Progenitor cell of endocrine pancreas (in vitro differentiated cells): ENCODE data around the gene SENP8. TPM values are rescaled to one million over a fixed set of nuclear protein-coding genes. Genes with fewer than 3 reads are reported as not detected.

ENCODE experiments used
- DNase-seq: peaks from one replicate; pipeline ENCODE4 v3.0.0; 2021; ENCODE audit warnings: low spot score; ENCODE audit not compliant: unreplicated experiment
- H3K27ac Mint-ChIP-seq: 2 replicates; pipeline ENCODE4 v1.8.0; 2021; ENCODE audit warnings: mild to moderate bottlenecking, moderate library complexity, mixed read lengths
- H3K27me3 Mint-ChIP-seq: 2 replicates; pipeline ENCODE4 v1.8.0; 2021; ENCODE audit warnings: mixed read lengths
- H3K36me3 Mint-ChIP-seq: 2 replicates; pipeline ENCODE4 v1.8.0; 2022; ENCODE audit warnings: mixed read lengths; ENCODE audit not compliant: insufficient read depth
- H3K4me1 Mint-ChIP-seq: 2 replicates; pipeline ENCODE4 v1.8.0; 2021; ENCODE audit warnings: low read depth, mixed read lengths
- H3K4me3 Mint-ChIP-seq: 2 replicates; pipeline ENCODE4 v1.8.0; 2021; ENCODE audit warnings: low read depth, mild to moderate bottlenecking, moderate library complexity, mixed read lengths
- H3K9me3 Mint-ChIP-seq: 2 replicates; pipeline ENCODE4 v1.8.0; 2021; ENCODE audit warnings: low read depth, mixed read lengths
- total RNA-seq: library from RNA; stranded (reverse); gene quantifications from 2 replicates; pipeline ENCODE4 v1.2.1, GENCODE V29; 2021
- TF ChIP-seq, protein P1 (sequence below): fragments of 200-600 bp; sonication (generic); IDR thresholded peaks from one replicate; pipeline ENCODE4 v1.5.0; 2021; ENCODE audit warnings: antibody characterized with exemption, mild to moderate bottlenecking; ENCODE audit not compliant: unreplicated experiment

SENP8 gene
- total RNA-seq, 1 donor from 2014 or later, result 5.1 TPM

DNA sequence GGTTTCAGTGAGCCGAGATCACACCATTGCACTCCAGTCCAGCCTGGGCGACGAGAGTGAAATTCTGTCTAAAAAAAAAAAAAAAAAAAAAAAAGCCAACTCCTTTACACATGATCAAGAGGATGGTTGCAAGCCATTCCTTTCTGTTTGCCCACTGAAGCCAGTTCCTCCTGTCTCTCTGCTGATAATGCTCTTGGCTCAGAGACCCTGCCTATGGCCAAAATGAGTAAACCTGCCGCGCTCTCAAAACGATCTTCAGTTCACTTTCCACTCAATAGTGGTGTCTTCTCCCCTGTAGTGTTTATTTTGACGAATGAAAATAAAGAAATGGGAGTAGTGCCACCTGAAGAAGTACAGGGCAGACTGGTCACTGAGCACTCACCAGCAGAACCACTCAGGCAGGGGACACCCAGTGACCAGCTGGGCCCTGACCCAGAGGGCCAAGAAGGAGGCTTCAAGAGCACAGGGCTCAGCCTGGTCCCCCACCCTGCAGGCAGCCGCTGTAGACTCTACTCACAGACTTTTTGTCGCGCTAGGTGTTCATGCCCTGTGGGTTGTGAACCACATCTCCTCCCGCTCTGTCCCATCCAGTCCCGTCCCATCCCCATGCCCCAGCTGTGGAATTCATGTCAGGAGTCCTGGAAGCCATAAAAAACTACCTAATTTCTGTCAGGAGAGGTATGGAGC lies 55.8 kb downstream of the SENP8 start:
- TF ChIP-seq, protein P1, sequence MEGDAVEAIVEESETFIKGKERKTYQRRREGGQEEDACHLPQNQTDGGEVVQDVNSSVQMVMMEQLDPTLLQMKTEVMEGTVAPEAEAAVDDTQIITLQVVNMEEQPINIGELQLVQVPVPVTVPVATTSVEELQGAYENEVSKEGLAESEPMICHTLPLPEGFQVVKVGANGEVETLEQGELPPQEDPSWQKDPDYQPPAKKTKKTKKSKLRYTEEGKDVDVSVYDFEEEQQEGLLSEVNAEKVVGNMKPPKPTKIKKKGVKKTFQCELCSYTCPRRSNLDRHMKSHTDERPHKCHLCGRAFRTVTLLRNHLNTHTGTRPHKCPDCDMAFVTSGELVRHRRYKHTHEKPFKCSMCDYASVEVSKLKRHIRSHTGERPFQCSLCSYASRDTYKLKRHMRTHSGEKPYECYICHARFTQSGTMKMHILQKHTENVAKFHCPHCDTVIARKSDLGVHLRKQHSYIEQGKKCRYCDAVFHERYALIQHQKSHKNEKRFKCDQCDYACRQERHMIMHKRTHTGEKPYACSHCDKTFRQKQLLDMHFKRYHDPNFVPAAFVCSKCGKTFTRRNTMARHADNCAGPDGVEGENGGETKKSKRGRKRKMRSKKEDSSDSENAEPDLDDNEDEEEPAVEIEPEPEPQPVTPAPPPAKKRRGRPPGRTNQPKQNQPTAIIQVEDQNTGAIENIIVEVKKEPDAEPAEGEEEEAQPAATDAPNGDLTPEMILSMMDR, result no peak
- Mint-ChIP-seq H3K27ac (no peak overlapping the region), H3K4me1 (peaks cover 1% of the 10 kb centered on the region), H3K9me3 (no peaks in the 10 kb centered on the region), H3K27me3 (peaks cover 12% of the 10 kb centered on the region), H3K36me3 (no peaks in the 10 kb centered on the region), H3K4me3 (no peak overlapping the region)
- DNase-seq, result no peak

DNA sequence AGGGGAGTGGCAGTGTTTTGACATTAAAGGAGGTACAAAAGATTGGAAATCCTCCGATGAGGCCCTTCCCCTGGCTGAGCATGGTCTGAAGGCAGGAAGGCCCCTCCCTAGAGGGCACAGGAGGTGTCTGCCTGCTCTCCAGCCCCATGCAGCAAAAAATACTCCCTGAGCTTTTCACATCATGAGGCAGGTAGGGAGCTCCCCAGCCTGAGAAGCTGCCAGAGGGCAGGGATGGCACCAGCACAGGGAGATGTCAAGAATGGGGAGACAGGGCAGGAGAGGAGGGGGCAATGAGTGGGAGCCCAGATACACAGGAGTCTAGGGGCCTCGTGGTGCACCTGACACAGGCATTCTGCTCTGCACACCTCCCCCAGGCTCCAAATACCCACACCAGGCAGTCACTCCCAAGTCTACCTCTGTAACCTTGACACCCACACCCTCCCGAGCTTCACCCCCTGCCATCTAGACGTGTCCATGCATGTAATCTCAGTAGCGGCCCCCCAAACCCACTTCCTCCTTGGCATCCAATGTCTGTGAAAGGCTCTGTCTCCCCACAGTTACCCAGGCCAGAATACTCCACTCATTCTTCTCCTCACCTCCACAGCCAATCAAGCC lies 56.5 kb downstream of the SENP8 start:
- Mint-ChIP-seq H3K9me3 (no peaks in the 10 kb centered on the region), H3K27ac (peak overlapping the region; percentile 12), H3K27me3 (peaks cover 12% of the 10 kb centered on the region), H3K4me1 (no peaks in the 10 kb centered on the region), H3K4me3 (no peak overlapping the region), H3K36me3 (no peaks in the 10 kb centered on the region)
- no peak for DNase-seq
- TF ChIP-seq, protein P1, result no peak

DNA sequence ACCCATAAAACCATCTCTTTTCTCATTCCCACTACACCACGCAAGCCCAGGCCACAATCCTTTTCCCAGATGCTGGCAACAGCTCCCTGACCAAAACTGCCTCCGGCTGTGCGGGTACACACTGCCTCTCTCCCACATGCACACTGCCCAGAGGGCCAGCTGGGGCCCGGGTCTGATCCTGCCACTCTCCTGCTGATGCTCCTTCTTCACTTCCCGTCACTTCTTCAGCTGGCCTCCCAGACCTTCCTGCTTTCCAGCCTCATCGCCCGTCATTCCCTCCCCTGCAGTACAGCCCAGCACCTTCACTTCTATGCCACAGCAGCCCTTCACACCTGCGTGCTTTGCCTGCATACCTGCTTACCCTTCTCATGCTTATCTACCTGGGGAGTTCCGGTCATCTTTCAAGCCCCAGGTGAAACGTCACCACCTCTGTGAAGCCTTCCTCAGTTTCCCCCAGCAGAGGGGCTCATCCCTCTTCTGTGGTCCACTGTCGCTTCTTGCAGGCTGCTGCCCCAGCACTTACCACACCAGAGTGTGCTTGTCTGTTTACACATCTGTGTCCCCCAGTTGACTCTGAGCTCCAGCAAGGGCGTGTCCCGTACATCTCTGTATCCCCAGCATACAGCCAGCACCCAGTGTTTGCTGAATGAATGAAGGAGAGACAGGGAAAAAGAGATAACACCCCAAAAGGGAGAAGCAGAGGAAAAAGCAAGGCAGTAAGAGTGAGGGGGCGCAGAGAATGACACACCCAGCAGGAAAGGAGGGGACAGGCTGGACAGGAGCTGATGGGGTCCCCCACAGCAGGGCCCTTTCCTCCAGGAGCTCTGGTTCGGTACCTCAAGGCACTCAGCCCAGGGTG lies 57.2 kb downstream of the SENP8 start:
- TF ChIP-seq, protein P1, result no peak
- Mint-ChIP-seq H3K4me1 (no peaks in the 10 kb centered on the region), H3K27me3 (peaks cover 12% of the 10 kb centered on the region), H3K36me3 (no peaks in the 10 kb centered on the region), H3K4me3 (no peak overlapping the region), H3K27ac (peak overlapping the region; percentile 12), H3K9me3 (no peaks in the 10 kb centered on the region)
- DNase-seq, result no peak

DNA sequence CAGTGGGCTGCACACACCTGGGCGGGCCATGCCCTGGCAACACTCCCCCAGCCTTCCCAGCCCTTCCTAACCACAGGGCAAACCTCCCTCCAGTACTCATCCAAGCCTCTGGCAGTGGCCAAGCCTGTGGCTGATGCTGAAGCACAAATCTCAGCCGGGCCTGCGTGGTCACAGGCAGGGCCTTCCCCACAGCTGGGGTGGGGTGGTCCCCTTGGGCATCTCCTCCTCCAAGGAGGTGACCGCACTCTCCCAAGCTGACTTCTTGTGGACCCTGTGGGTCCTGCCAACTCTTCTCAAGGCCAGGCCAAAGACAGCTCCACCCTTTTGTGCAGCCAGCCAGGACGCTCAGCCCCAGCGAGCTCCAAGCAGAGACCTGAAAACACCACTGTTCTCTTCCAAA lies 58.0 kb downstream of the SENP8 start:
- DNase-seq, result no peak
- H3K27me3 Mint-ChIP-seq, result peaks cover 16% of the 10 kb centered on the region
- no peaks in the 10 kb centered on the region for H3K9me3 Mint-ChIP-seq
- no peaks in the 10 kb centered on the region for H3K36me3 Mint-ChIP-seq
- TF ChIP-seq, protein P1, result no peak
- H3K4me3 Mint-ChIP-seq, result no peak overlapping the region
- no peak overlapping the region for H3K27ac Mint-ChIP-seq
- H3K4me1 Mint-ChIP-seq, result no peaks in the 10 kb centered on the region

DNA sequence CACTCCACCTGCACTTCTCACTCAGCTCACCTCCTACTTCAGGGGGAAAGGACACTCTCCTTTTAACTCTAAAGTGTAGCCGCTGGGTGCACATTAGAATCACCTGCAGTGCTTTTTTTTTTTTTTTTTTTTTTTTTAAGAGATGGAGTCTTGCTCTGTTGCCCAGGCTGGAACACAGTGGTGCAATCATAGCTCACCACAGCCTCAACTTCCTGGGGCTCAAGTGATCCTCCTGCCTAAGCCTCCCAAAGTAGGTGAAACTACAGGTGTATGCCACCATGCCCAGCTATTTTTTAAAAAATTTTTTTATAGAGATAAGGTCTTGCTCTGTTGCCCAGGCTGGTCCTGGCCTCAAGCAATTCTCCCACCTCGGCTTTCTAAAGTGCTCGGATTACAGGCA lies 58.5 kb downstream of the SENP8 start:
- H3K9me3 Mint-ChIP-seq, result no peaks in the 10 kb centered on the region
- H3K27ac Mint-ChIP-seq, result no peak overlapping the region

More for the DNA sequence above, 58.5 kb downstream of the SENP8 start:
- DNase-seq, result no peak
- TF ChIP-seq, protein P1, result no peak
- Mint-ChIP-seq H3K27me3 (peaks cover 22% of the 10 kb centered on the region), H3K4me3 (no peak overlapping the region), H3K36me3 (no peaks in the 10 kb centered on the region), H3K4me1 (no peaks in the 10 kb centered on the region)
